Lower leg skin (tissue), 4 donors: ENCODE measurements around the gene AMN. TPM values are rescaled to one million over a fixed set of nuclear protein-coding genes. Genes with fewer than 3 reads are reported as not detected.

ENCODE experiments used
- DNase-seq, 2 donors: peaks; one replicate each; pipeline ENCODE4 v3.0.0-alpha.2; 2019; ENCODE audit warnings: low spot score in 2 of 2
- H3K4me3 ChIP-seq: fragments of 200-600 bp; sonication (generic); 2 replicates; pipeline ENCODE4 v1.5.1; 2017; ENCODE audit warnings: mild to moderate bottlenecking, low read depth; ENCODE audit not compliant: poor library complexity, severe bottlenecking
- POLR2A ChIP-seq, 2 donors: fragments of 450-650 bp; IDR thresholded peaks; one replicate each; pipeline ENCODE4 v1.6.1; 2016 to 2017; ENCODE audit warnings: antibody characterized with exemption in 2 of 2, mild to moderate bottlenecking in 1 of 2, moderate library complexity in 1 of 2
- WGBS, 2 donors: methylation state at CpG; one replicate each; pipeline ENCODE4 v1.1.5; 2018; 5-methylcytosine and 5-hydroxymethylcytosine counted together
- intact Hi-C: fragments of 100-400 bp; cut with DNase I; formaldehyde crosslinking; loops from one replicate; pipeline ENCODE4 v1.15.0; 2023; ENCODE audit warnings: low total_unique reads
- total RNA-seq, 4 donors: library from RNA; depleted of rRNA; stranded (reverse); fragments of >200 nt; gene quantifications; one replicate each; pipeline ENCODE4 v1.1.0, GENCODE V29; 2016
- TF ChIP-seq, protein P1 (sequence below), 3 donors: fragments of 450-650 bp; IDR thresholded peaks; one replicate each; pipeline ENCODE4 v1.5.1; 2016; ENCODE audit warnings: antibody characterized with exemption in 3 of 3, mild to moderate bottlenecking in 3 of 3, moderate library complexity in 2 of 3

Gene AMN
- total RNA-seq, 4 donors from 2014 or later = 21.5 to 29.1 (median 24.1) TPM

DNA sequence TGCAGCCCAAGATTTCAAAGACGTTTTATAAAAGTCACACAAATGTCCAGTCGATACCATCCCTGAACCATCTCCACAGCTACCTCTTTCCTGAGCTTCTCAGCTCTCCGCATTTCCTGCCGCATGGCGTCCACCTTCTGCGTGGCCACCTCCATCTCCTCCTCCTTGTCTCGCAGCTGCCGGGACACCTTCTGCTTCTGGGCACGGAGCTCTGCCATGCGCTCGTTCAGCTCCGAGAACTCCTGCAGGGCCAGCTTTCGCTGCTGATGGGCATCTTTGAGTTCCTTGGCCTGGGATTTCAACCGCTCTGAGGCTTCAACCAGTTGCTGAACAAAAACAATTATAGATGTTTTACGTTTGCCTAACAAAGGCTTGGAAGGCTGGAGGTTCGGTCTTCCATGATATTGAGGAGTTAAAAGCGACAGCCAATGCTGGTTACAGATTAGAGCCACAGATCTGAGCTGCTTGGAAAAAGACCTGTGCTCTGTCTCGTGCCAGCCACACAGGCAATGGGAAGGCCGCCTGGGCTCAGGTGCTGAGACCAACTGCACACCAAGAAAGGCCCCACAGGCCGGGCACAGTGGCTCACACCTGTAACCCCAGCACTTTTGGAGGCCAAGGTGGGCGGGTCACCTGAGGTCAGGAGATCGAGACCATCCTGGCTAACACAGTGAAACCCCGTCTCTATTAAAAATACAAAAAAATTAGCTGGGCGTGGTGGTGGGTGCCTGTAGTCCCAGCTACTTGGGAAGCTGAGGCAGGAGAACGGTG lies 49.6 kb downstream of the AMN start:
- intact Hi-C loops = no loop called here
- no peak for TF ChIP-seq POLR2A (IDR thresholded peaks at IDR 0.05)
- TF ChIP-seq, protein P1, sequence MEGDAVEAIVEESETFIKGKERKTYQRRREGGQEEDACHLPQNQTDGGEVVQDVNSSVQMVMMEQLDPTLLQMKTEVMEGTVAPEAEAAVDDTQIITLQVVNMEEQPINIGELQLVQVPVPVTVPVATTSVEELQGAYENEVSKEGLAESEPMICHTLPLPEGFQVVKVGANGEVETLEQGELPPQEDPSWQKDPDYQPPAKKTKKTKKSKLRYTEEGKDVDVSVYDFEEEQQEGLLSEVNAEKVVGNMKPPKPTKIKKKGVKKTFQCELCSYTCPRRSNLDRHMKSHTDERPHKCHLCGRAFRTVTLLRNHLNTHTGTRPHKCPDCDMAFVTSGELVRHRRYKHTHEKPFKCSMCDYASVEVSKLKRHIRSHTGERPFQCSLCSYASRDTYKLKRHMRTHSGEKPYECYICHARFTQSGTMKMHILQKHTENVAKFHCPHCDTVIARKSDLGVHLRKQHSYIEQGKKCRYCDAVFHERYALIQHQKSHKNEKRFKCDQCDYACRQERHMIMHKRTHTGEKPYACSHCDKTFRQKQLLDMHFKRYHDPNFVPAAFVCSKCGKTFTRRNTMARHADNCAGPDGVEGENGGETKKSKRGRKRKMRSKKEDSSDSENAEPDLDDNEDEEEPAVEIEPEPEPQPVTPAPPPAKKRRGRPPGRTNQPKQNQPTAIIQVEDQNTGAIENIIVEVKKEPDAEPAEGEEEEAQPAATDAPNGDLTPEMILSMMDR (IDR thresholded peaks at IDR 0.05) = no peak
- H3K4me3 ChIP-seq = no peak overlapping the region
- WGBS, 2 donors = 93 to 95% methylated on average over 25 of the region's 25 CpGs
- DNase-seq = no peak

DNA sequence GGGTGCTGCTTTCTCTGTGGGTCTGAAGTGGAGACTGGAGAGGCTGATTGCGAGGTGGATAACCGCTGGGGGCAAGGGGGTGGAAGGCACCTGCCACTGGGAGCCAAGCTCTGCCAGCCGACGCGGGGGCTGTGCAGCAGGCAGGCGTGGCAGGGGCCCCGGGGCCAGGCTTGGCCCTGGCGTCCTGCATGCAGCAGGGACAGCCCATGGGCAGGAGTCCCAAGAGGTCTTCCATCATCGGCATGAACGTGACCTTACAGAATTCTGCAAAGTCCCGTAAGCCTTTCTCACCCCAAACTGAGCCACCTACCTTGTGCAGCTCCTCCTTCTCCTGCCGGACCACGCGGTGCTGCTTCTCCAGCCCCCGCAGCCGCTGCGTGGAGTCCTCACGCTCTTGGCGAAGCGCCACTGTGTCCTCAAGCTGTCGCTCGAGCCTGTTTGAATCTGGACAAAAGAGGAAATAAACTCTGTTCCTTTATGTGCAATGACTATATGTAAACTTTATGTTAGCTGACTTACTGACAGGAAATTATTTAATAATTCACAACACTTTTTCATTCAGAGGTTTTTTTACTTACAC lies 51.3 kb downstream of the AMN start:
- WGBS, 2 donors = 76 to 78% methylated on average over 21 to 22 of the region's 22 CpGs
- no peak for DNase-seq
- TF ChIP-seq, protein P1 (IDR thresholded peaks at IDR 0.05) = no peak
- TF ChIP-seq POLR2A (IDR thresholded peaks at IDR 0.05) = no peak
- no peak overlapping the region for H3K4me3 ChIP-seq
- intact Hi-C loops = no loop called here

DNA sequence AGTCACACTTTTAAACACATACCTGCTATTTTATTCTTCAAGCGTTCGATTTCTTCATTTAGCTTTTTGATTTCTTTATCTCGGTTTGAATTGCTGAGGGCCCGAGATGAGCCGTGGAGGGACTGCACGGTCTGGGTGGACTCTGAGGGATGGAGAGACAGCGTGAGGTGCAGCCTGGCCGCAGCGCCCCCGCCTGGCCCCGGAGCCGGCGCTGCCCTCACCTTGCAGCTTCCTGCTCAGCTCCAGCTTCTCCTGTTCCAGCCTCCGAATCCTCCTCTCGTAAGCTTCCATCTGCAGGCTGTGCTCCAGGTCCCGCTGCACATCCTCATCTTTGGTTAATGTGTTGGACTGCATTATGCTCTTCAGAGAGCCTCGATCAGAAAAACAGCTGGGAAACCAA lies 53.2 kb downstream of the AMN start:
- 90 to 92% methylated on average over 17 of the region's 17 CpGs for WGBS, 2 donors
- DNase-seq = no peak

DNA sequence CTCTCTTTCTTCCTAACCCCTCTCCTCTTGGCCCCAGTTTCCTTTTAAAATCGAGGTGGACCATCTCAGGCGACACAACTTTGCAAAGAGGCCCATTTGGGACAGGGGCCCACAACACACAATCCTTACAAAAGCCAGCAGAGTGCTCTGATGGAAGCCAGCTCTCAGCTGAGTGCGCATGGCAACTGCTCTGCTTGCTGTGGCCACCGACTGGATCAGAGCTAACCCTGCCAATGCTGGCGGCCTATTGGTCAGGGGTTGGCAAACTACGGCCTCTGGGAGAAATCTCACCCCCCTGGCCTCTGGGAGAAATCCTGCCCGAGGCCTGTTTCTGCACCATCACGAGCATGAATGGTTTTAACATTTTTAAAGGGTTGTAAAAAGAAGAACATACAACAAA lies 55.0 kb downstream of the AMN start:
- H3K4me3 ChIP-seq = no peak overlapping the region
- WGBS, 2 donors = 90 to 92% methylated on average over 8 of the region's 8 CpGs
- no peak for DNase-seq
- no peak for TF ChIP-seq POLR2A (IDR thresholded peaks at IDR 0.05)
- TF ChIP-seq, protein P1 (IDR thresholded peaks at IDR 0.05) = no peak
- intact Hi-C loops = no loop called here

More for the DNA sequence above, 53.2 kb downstream of the AMN start:
- no peak overlapping the region for H3K4me3 ChIP-seq
- TF ChIP-seq, protein P1 (IDR thresholded peaks at IDR 0.05) = no peak
- no peak for TF ChIP-seq POLR2A (IDR thresholded peaks at IDR 0.05)
- intact Hi-C loops = no loop called here

DNA sequence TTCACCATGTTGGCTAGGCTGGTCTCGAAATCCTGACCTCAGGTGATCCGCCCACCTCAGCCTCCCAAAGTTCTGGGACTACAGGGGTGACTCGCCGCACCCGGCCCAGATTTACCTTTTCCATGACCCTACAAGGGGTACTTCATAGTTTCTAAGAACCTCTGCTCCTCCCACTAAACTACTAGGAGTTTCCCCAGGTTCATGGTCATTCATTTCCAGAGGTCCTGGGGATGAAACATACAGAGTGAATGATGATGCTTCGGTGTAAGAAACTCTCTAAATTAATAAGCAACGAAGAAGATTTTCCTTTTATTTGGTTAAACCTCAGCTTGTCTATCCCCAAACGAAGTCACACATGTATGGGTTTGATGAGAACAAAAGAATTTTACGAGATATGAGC lies 56.9 kb downstream of the AMN start:
- intact Hi-C loops = no loop called here
- H3K4me3 ChIP-seq = no peak overlapping the region
- TF ChIP-seq POLR2A (IDR thresholded peaks at IDR 0.05) = no peak
- TF ChIP-seq, protein P1 (IDR thresholded peaks at IDR 0.05) = no peak
- WGBS, 2 donors = 92 to 97% methylated on average over 9 of the region's 9 CpGs
- DNase-seq = no peak
